K562 (cell line): Measurements from ENCODE around the gene ZFAND3. TPM values are rescaled to one million over a fixed set of nuclear protein-coding genes. Genes with fewer than 3 reads are reported as not detected.

Experiments used
- ATAC-seq: fragments of 200-7000 bp; cut with Tn5 transposase; 3 replicates; pipeline ENCODE4 v1.9.1; 2020; ENCODE audit warnings: moderate library complexity
- BruUV-seq: library from RNA; stranded (reverse); fragments of 400-500 nt; replicated peaks from 2 replicates; lab custom pipeline; 2021; lab: Mats Ljungman, UMichigan
- CTCF ChIA-PET: fragments of 300-600 bp; formaldehyde crosslinking; extraction: SDS; loops from one replicate; lab custom pipeline; 2021; ENCODE audit warnings: low intra/inter-chr PET ratio; lab: Yijun Ruan, JAX
- POLR2A ChIA-PET: fragments of 300-600, 350-650 bp; sonication (Branson Sonifier 250); formaldehyde crosslinking; extraction: SDS; loops from one replicate; lab custom pipeline; 2021; ENCODE audit warnings: antibody characterized with exemption, inconsistent platforms; lab: Yijun Ruan, JAX
- DNase-seq, 4 experiments: peaks; one replicate each; pipeline versions ENCODE4 v3.0.0 to v3.0.0-alpha.2; 2011 to 2018; ENCODE audit warnings: low spot score in 3 of 4, mixed read lengths in 3 of 4; ENCODE audit errors: extremely low read depth in 1 of 4
- FAIRE-seq: peaks from 2 replicates; lab custom pipeline; 2011; peaks lifted over from hg19 to GRCh38; lab: Jason Lieb, UNC
- H2AFZ ChIP-seq: 2 replicates; pipeline ENCODE4 v1.6.0; 2011; ENCODE audit warnings: low read depth, low read length, control low read depth, inconsistent platforms
- H3K27ac ChIP-seq: fragments of 200-600 bp; 3 replicates; pipeline ENCODE4 v1.8.0; 2011; ENCODE audit warnings: low read depth, mild to moderate bottlenecking, control low read depth, inconsistent platforms, low read length, moderate library complexity, mixed read lengths; ENCODE audit errors: extremely low read depth
- H3K27me3 ChIP-seq, 2 experiments: fragments of 300-600 bp in 1 of 2; 2 replicates in 1 of 2; 3 replicates in 1 of 2; pipeline versions ENCODE4 v1.6.0 to v1.8.0; 2011; ENCODE audit warnings: inconsistent platforms in 2 of 2, low read length in 2 of 2, mild to moderate bottlenecking in 1 of 2, mixed read lengths in 1 of 2, moderate library complexity in 1 of 2; ENCODE audit not compliant: control insufficient read depth in 2 of 2, insufficient read depth in 2 of 2
- H3K36me3 ChIP-seq: fragments of 300-600 bp; 3 replicates; pipeline ENCODE4 v1.8.0; 2011; ENCODE audit warnings: mild to moderate bottlenecking, low read length, inconsistent platforms; ENCODE audit not compliant: control insufficient read depth, insufficient read depth
- H3K4me1 ChIP-seq, 2 experiments: fragments of 200-600 bp in 1 of 2; replicated peaks in 1 of 2; 2 replicates in 1 of 2; 3 replicates in 1 of 2; pipeline versions ENCODE4 v1.5.1 to v1.8.0; 2011; ENCODE audit warnings: inconsistent platforms in 2 of 2, low read length in 2 of 2, mild to moderate bottlenecking in 1 of 2, mixed read lengths in 1 of 2, moderate library complexity in 1 of 2; ENCODE audit not compliant: control insufficient read depth in 2 of 2, insufficient read depth in 2 of 2
- H3K4me2 ChIP-seq: 2 replicates; pipeline ENCODE4 v1.6.1; 2011; ENCODE audit warnings: low read length, control low read depth, inconsistent platforms, mixed read lengths; ENCODE audit not compliant: insufficient read depth
- H3K4me3 ChIP-seq: fragments of 200-600 bp; sonication (generic), shearing (Covaris generic); 2 replicates; pipeline ENCODE4 v1.5.1; 2016; ENCODE audit warnings: control low read depth, inconsistent platforms
- H3K79me2 ChIP-seq: fragments of 200-600 bp; 3 replicates; pipeline ENCODE4 v1.8.0; 2011; ENCODE audit warnings: low read length, inconsistent platforms; ENCODE audit not compliant: control insufficient read depth, insufficient read depth
- H3K9ac ChIP-seq, 2 experiments: 2 replicates each; pipeline versions ENCODE4 v1.6.0 to v1.6.1; 2011; ENCODE audit warnings: low read depth in 2 of 2, low read length in 2 of 2, control low read depth in 1 of 2, inconsistent platforms in 1 of 2, mild to moderate bottlenecking in 1 of 2, mixed read lengths in 1 of 2; ENCODE audit not compliant: insufficient read depth in 1 of 2
- H3K9me1 ChIP-seq: one replicate; pipeline ENCODE4 v1.6.0; 2011; ENCODE audit warnings: inconsistent platforms, mild to moderate bottlenecking, low read length, moderate library complexity; ENCODE audit not compliant: control insufficient read depth, insufficient read depth
- H3K9me3 ChIP-seq: replicated peaks from 2 replicates; pipeline ENCODE4 v1.5.1; 2011; ENCODE audit warnings: low read depth, low read length, inconsistent platforms; ENCODE audit not compliant: control insufficient read depth, insufficient read depth
- H4K20me1 ChIP-seq: replicated peaks from 2 replicates; pipeline ENCODE4 v1.6.1; 2011; ENCODE audit warnings: low read length, inconsistent platforms, mixed read lengths; ENCODE audit not compliant: control insufficient read depth, insufficient read depth
- FIP1L1 ChIP-seq: fragments of 200-400 bp; formaldehyde crosslinking; IDR thresholded peaks from 2 replicates; pipeline ENCODE4 v1.6.1; 2018; ENCODE audit warnings: mild to moderate bottlenecking, low read depth, low read length; ENCODE audit not compliant: poor library complexity, severe bottlenecking
- GTF2F1 ChIP-seq: IDR thresholded peaks from 2 replicates; pipeline ENCODE4 v1.6.1; 2011; ENCODE audit warnings: low read depth, low read length, improper control_type of control experiment
- NELFE ChIP-seq: IDR thresholded peaks from 2 replicates; pipeline ENCODE4 v1.6.1; 2011; ENCODE audit warnings: mild to moderate bottlenecking; ENCODE audit not compliant: insufficient read depth, insufficient read length
- NFE2L1 ChIP-seq: fragments of 450-650 bp; IDR thresholded peaks from 2 replicates; pipeline ENCODE4 v1.6.1; 2016; ENCODE audit warnings: missing genetic modification characterization, low read depth, mild to moderate bottlenecking, missing compliant biosample characterization, moderate library complexity, borderline replicate concordance
- POLR2G ChIP-seq: fragments of 200-400 bp; formaldehyde crosslinking; IDR thresholded peaks from 2 replicates; pipeline ENCODE4 v1.6.1; 2017; ENCODE audit warnings: low read depth, mild to moderate bottlenecking, antibody characterized with exemption, low read length, moderate library complexity
- PYGO2 ChIP-seq: fragments of 450-650 bp; IDR thresholded peaks from 2 replicates; pipeline ENCODE4 v1.6.1; 2016; ENCODE audit warnings: mild to moderate bottlenecking, missing genetic modification characterization, moderate library complexity, missing compliant biosample characterization
- RBM22 ChIP-seq: fragments of 200-400 bp; formaldehyde crosslinking; IDR thresholded peaks from 2 replicates; pipeline ENCODE4 v1.6.1; 2018; ENCODE audit warnings: low read length, low read depth; ENCODE audit not compliant: poor library complexity, severe bottlenecking
- RHOXF2B ChIP-seq: fragments of 250-450 bp; sonication (Bioruptor Pico); conservative IDR thresholded peaks from 2 replicates; pipeline ENCODE4 v1.5.1; 2021
- SMARCC2 ChIP-seq: fragments of 450-650 bp; IDR thresholded peaks from 2 replicates; pipeline ENCODE4 v1.6.1; 2017; ENCODE audit warnings: antibody characterized with exemption, moderate library complexity, mild to moderate bottlenecking, low read depth
- TBP ChIP-seq: optimal IDR thresholded peaks from 2 replicates; pipeline ENCODE3; 2011; ENCODE audit warnings: low read depth, low read length, improper control_type of control experiment
- TCFL5 ChIP-seq: fragments of 250-450 bp; sonication (Bioruptor Pico); conservative IDR thresholded peaks from 2 replicates; pipeline ENCODE4 v1.6.1; 2021; ENCODE audit warnings: mild to moderate bottlenecking, moderate library complexity, matching md5 sums
- YY1 ChIP-seq, 3 experiments: IDR thresholded peaks; 2 replicates each; pipeline ENCODE4 v1.6.1; 2011; ENCODE audit warnings: low read length in 2 of 3, mild to moderate bottlenecking in 2 of 3, moderate library complexity in 2 of 3, borderline replicate concordance in 1 of 3, control low read depth in 1 of 3, low read depth in 1 of 3; ENCODE audit not compliant: insufficient read depth in 3 of 3, insufficient replicate concordance in 2 of 3, control insufficient read depth in 1 of 3, insufficient read length in 1 of 3; ENCODE audit errors: extremely low read depth in 1 of 3
- ZNF57 ChIP-seq: fragments of 450-650 bp; formaldehyde crosslinking; IDR thresholded peaks from 2 replicates; pipeline ENCODE4 v1.4.0; 2020; ENCODE audit warnings: mild to moderate bottlenecking, moderate library complexity
- ZNF764 ChIP-seq: fragments of 250-450 bp; sonication (Bioruptor Pico); IDR thresholded peaks from 2 replicates; pipeline ENCODE4 v1.4.0; 2020; ENCODE audit warnings: low read depth, mild to moderate bottlenecking, moderate library complexity
- WGBS: fragments of 100-300 bp; shearing (Covaris generic); methylation state at CpG from one replicate; pipeline ENCODE4 v1.1.6; 2016; ENCODE audit warnings: low coverage, mixed read lengths; ENCODE audit not compliant: insufficient coverage; ENCODE audit errors: missing lambda C conversion rate; 5-methylcytosine and 5-hydroxymethylcytosine counted together
- in situ Hi-C: fragments of 300-500 bp; cut with MboI; formaldehyde crosslinking; loops from 4 replicates; pipeline ENCODE4 v1.15.0; 2018; ENCODE audit warnings: inconsistent platforms, mixed read lengths
- intact Hi-C: fragments of 100-400 bp; cut with micrococcal nuclease; formaldehyde crosslinking; loops from 2 replicates; pipeline ENCODE4 v1.14.2; 2022
- polyA plus RNA-seq, 8 experiments: library from polyadenylated mRNA; depleted of rRNA in 4 of 8; stranded (reverse) in 5 of 8; unstranded in 3 of 8; fragments of >200 nt; fragmentation: Nextera tagmentation in 2 of 8; fragmentation: Illumina TruSeq in 1 of 8; extraction: Ambion mirVana in 2 of 8; extraction: Trizol in 1 of 8; gene quantifications; 2 replicates each; pipeline versions ENCODE4 v1.2.1 to v1.2.3, GENCODE V29; 2011 to 2014; ENCODE audit warnings: inconsistent platforms in 1 of 8, missing spikeins in 1 of 8
- total RNA-seq, 7 experiments: library from RNA; depleted of rRNA in 6 of 7; stranded (reverse); fragments of >200 nt in 6 of 7; fragmentation: Illumina TruSeq in 2 of 7; extraction: Trizol in 2 of 7; gene quantifications; 2 replicates each; pipeline versions ENCODE4 v1.2.1 to v1.2.3, GENCODE V29; 2011 to 2021; ENCODE audit warnings: low replicate concordance in 1 of 7
- TF ChIP-seq, protein P1 (sequence below): fragments of 450-650 bp; IDR thresholded peaks from 2 replicates; pipeline ENCODE4 v1.6.1; 2016; ENCODE audit warnings: mild to moderate bottlenecking

ZFAND3 gene
- total and polyA plus RNA-seq, 9 of the 15 experiments (the other 6 are each of a cell fraction or from before 2014, with no cell fraction given): 0.81 to 26.6 (median 11.8) TPM

DNA sequence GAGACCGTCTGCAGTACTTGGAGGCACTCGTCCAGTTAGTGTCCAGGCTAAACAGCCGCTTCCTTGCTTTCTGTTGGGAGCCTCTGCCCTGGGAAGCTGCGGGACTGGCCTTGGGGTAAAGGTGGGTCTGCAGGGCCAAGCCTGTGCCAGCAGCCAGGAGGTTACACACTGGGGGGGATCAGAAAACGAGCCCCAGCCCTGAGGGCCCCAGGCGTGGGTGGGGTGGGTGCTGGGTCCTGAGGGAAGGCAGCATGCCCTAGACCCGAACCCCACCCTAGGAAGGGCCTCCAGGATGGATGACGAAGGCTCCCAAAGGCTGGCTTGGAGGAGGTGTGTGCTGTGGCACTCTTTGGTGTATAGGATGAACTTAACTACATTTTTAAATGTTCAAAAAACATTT is 335.2 kb downstream of the ZFAND3 start:
- DNase-seq: no peak
- in situ Hi-C loops: no loop called here
- no peak for ATAC-seq
- CTCF ChIA-PET: no interaction called here
- no TSS peak for BruUV-seq
- H3K4me2 ChIP-seq: no peak overlapping the region
- no peak overlapping the region for H3K27ac ChIP-seq
- no peaks in the 10 kb centered on the region for H3K27me3 ChIP-seq
- no peak overlapping the region for H3K4me3 ChIP-seq
- H3K79me2 ChIP-seq: no peaks in the 10 kb centered on the region
- intact Hi-C loops: no loop called here
- no peak overlapping the region for H2AFZ ChIP-seq
- TF ChIP-seq GTF2F1 (no peak), ZNF57 (CRISPR knock-in tag) (no peak), POLR2G (peak; percentile 57), RBM22 (peak; percentile 83), NFE2L1 (tag) (no peak), NELFE (no peak), RHOXF2B (CRISPR knock-in tag) (no peak), TCFL5 (CRISPR knock-in tag) (no peak), TBP (no peak), FIP1L1 (no peak), ZNF764 (no peak), PYGO2 (tag) (no peak), SMARCC2 (no peak), YY1 (IDR thresholded peaks at IDR 0.05; ENCODE audit: borderline replicate concordance in 1 of 3, control insufficient read depth in 1 of 3, extremely low read depth in 1 of 3, insufficient read depth in 3 of 3, insufficient read length in 1 of 3, insufficient replicate concordance in 2 of 3, low read depth in 1 of 3, low read length in 2 of 3) (no peak)
- TF ChIP-seq, protein P1, sequence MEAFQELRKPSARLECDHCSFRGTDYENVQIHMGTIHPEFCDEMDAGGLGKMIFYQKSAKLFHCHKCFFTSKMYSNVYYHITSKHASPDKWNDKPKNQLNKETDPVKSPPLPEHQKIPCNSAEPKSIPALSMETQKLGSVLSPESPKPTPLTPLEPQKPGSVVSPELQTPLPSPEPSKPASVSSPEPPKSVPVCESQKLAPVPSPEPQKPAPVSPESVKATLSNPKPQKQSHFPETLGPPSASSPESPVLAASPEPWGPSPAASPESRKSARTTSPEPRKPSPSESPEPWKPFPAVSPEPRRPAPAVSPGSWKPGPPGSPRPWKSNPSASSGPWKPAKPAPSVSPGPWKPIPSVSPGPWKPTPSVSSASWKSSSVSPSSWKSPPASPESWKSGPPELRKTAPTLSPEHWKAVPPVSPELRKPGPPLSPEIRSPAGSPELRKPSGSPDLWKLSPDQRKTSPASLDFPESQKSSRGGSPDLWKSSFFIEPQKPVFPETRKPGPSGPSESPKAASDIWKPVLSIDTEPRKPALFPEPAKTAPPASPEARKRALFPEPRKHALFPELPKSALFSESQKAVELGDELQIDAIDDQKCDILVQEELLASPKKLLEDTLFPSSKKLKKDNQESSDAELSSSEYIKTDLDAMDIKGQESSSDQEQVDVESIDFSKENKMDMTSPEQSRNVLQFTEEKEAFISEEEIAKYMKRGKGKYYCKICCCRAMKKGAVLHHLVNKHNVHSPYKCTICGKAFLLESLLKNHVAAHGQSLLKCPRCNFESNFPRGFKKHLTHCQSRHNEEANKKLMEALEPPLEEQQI: no peak
- TF ChIP-seq, all 486 proteins: peak for 2
- POLR2A ChIA-PET: no interaction called here
- Histone ChIP-seq H3K9me1 (no peaks in the 10 kb centered on the region), H3K9me3 (no peaks in the 10 kb centered on the region), H4K20me1 (peaks cover 11% of the 10 kb centered on the region), H3K9ac (peak overlapping the region in 1 of 2 experiments; percentile 55; a peak in 1 of 4 replicates), H3K4me1 (no peaks in the 10 kb centered on the region; a peak in 1 of 5 replicates), H3K36me3 (no peaks in the 10 kb centered on the region)
- WGBS: 38% methylated on average over 7 of the region's 8 CpGs
- no peak for FAIRE-seq
